Esophagus muscularis mucosa (tissue), 3 donors: Measurements from ENCODE around the gene SDC4.

ENCODE experiments used
- CTCF ChIP-seq, 3 experiments: fragments of 200-600 bp in 2 of 3; fragments of 450-650 bp in 1 of 3; sonication (generic) in 2 of 3; IDR thresholded peaks; one replicate each; pipeline ENCODE4 v1.5.1; 2017 to 2019; ENCODE audit warnings: antibody characterized with exemption in 3 of 3, mild to moderate bottlenecking in 2 of 3, moderate library complexity in 1 of 3
- POLR2A ChIP-seq: fragments of 450-650 bp; IDR thresholded peaks from one replicate; pipeline ENCODE4 v1.6.1; 2017; ENCODE audit warnings: antibody characterized with exemption, moderate library complexity, mild to moderate bottlenecking, low read depth

GRCh38 chr20:45308117-45308778 lies 40.0 kb downstream of the SDC4 start, which contains the start of gene MATN4:
- TF ChIP-seq CTCF (IDR thresholded peaks at IDR 0.05): no peak
- TF ChIP-seq POLR2A: no peak
